HepG2 (cell line): ENCODE data around the gene TP53TG5. TPM values are rescaled to one million over a fixed set of nuclear protein-coding genes. Genes with fewer than 3 reads are reported as not detected.

Experiments used
- FOXK1 ChIP-seq: sonication (generic); formaldehyde crosslinking; IDR thresholded peaks from 2 replicates; pipeline ENCODE4 v1.4.0; 2020; ENCODE audit warnings: low read depth, missing genetic modification reagents, borderline replicate concordance
- HDAC1 ChIP-seq: sonication (generic); formaldehyde crosslinking; IDR thresholded peaks from 2 replicates; pipeline ENCODE4 v1.5.1; 2020; ENCODE audit warnings: mild to moderate bottlenecking, missing genetic modification reagents
- HDAC6 ChIP-seq: fragments of 200-600 bp; sonication (generic); IDR thresholded peaks from 2 replicates; pipeline ENCODE4 v1.7.0; 2017; ENCODE audit warnings: mild to moderate bottlenecking, antibody characterized with exemption, low read length, low read depth
- HNF4G ChIP-seq, 2 experiments: sonication (generic) in 1 of 2; formaldehyde crosslinking in 1 of 2; IDR thresholded peaks; 2 replicates each; pipeline versions ENCODE4 v1.4.0 to v1.6.1; 2011 to 2020; ENCODE audit warnings: borderline replicate concordance in 2 of 2, low read depth in 2 of 2, mild to moderate bottlenecking in 2 of 2, low read length in 1 of 2, missing genetic modification reagents in 1 of 2, moderate library complexity in 1 of 2
- MED13 ChIP-seq: sonication (generic); formaldehyde crosslinking; IDR thresholded peaks from 2 replicates; pipeline ENCODE4 v1.5.0; 2020; ENCODE audit warnings: missing genetic modification reagents
- NKX3-1 ChIP-seq: sonication (generic); formaldehyde crosslinking; IDR thresholded peaks from 2 replicates; pipeline ENCODE4 v1.5.0; 2020; ENCODE audit warnings: missing genetic modification reagents
- SCMH1 ChIP-seq: sonication (generic); formaldehyde crosslinking; IDR thresholded peaks from 2 replicates; pipeline ENCODE4 v1.9.0; 2021; ENCODE audit warnings: missing genetic modification reagents, mild to moderate bottlenecking, borderline replicate concordance
- SSRP1 ChIP-seq: IDR thresholded peaks from 2 replicates; pipeline ENCODE4 v1.6.1; 2016; ENCODE audit warnings: control low read depth
- ZFP90 ChIP-seq: sonication (generic); formaldehyde crosslinking; IDR thresholded peaks from 2 replicates; pipeline ENCODE4 v1.8.0; 2022; ENCODE audit warnings: missing genetic modification reagents, mild to moderate bottlenecking, inconsistent platforms, borderline replicate concordance
- ZNF331 ChIP-seq: sonication (generic); formaldehyde crosslinking; IDR thresholded peaks from 2 replicates; pipeline ENCODE4 v1.4.0; 2020; ENCODE audit warnings: missing genetic modification reagents
- ZNF556 ChIP-seq: sonication (generic); formaldehyde crosslinking; IDR thresholded peaks from 2 replicates; pipeline ENCODE4 v1.4.0; 2020; ENCODE audit warnings: mild to moderate bottlenecking, missing genetic modification reagents, borderline replicate concordance
- ZNF589 ChIP-seq: sonication (generic); formaldehyde crosslinking; conservative IDR thresholded peaks from 2 replicates; pipeline ENCODE4 v1.8.0; 2022; ENCODE audit warnings: mild to moderate bottlenecking, moderate library complexity, missing genetic modification reagents
- ZNF773 ChIP-seq: sonication (generic); formaldehyde crosslinking; IDR thresholded peaks from 2 replicates; pipeline ENCODE4 v1.4.0; 2020; ENCODE audit warnings: missing genetic modification reagents, borderline replicate concordance
- polyA plus RNA-seq, 8 experiments: library from polyadenylated mRNA; depleted of rRNA in 3 of 8; stranded (reverse) in 7 of 8; unstranded in 1 of 8; fragments of >200 nt; fragmentation: Illumina TruSeq in 4 of 8; extraction: Trizol in 4 of 8; gene quantifications; 2 replicates each; pipeline versions ENCODE4 v1.2.1 to v1.2.3, GENCODE V29; 2011 to 2016; ENCODE audit warnings: low read depth in 4 of 8, missing spikeins in 1 of 8, mixed read lengths in 1 of 8; ENCODE audit not compliant: insufficient read depth in 1 of 8
- total RNA-seq, 5 experiments: library from RNA; depleted of rRNA; stranded (reverse); fragments of >200 nt; fragmentation: Illumina TruSeq; extraction: Trizol; gene quantifications; 2 replicates each; pipeline ENCODE4 v1.2.3, GENCODE V29; 2016; ENCODE audit warnings: low read depth in 1 of 5
- TF ChIP-seq, protein P1 (sequence below): sonication (generic); formaldehyde crosslinking; IDR thresholded peaks from 2 replicates; pipeline ENCODE4 v1.5.0; 2020; ENCODE audit warnings: missing genetic modification reagents
- TF ChIP-seq, protein P2 (sequence below): sonication (generic); IDR thresholded peaks from 2 replicates; pipeline ENCODE4 v1.6.1; 2016; ENCODE audit warnings: low read depth, borderline replicate concordance
- TF ChIP-seq, protein P3 (sequence below): sonication (generic); formaldehyde crosslinking; IDR thresholded peaks from 2 replicates; pipeline ENCODE4 v1.8.1; 2023; ENCODE audit warnings: mild to moderate bottlenecking, inconsistent platforms, moderate library complexity, missing genetic modification reagents, borderline replicate concordance
- TF ChIP-seq, protein P4 (sequence below): sonication (generic); formaldehyde crosslinking; IDR thresholded peaks from 2 replicates; pipeline ENCODE4 v1.4.0; 2020; ENCODE audit warnings: mild to moderate bottlenecking, missing genetic modification reagents, borderline replicate concordance
- TF ChIP-seq, protein P5 (sequence below): sonication (generic); formaldehyde crosslinking; IDR thresholded peaks from 2 replicates; pipeline ENCODE4 v1.8.1; 2023; ENCODE audit warnings: mild to moderate bottlenecking, missing genetic modification reagents
- TF ChIP-seq, protein P6 (sequence below): IDR thresholded peaks from 2 replicates; pipeline ENCODE4 v1.6.1; 2016; ENCODE audit warnings: control low read depth

Gene TP53TG5
- total and polyA plus RNA-seq, 2 of the 13 experiments (the other 11 are each of a cell fraction or from before 2014, with no cell fraction given), result 0.11 TPM; not detected in 1

DNA sequence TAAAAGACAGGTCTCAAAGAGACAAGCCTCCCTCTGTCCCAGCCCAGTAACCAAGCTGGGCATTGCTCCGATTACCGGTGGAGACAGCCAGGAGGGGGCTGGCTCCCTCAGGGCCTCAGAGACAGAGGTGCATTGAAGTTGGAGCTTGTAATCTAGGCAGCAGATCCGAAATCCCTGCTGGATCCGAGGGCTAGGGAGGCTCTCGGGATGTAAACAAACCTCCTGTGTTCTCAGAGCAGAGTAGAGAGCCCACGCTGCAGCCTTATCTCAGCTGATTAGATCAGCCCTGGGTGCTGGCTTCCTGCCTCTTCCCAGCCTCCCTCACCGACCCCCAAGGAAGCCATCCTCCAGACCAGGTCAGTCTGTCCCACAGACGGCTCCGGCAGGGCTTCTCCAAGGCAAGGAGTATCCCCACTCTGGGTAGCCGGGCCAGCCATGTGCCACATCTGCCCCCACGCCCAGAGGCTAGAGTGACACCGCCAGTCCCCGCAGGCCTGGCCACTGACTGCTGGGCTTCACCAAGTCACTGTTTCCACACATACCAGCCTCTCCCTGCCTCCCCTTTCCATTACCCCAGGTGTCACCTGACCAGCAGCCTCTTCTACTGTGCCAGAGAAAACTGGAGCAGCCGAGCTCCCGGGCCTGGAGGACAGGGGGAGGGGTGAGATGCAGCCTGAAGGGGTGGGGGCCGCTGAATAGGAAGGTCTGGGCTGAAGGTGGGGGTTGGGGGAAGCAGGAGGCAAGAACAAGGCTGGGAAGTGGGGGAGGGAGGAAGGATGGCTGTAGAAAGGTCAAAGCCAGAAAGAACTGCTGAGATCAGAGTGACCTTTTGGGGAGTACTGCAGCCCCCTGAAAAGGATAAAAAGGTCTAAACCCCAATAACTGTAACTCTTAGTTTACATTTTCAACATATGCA lies 35.9 kb downstream of the TP53TG5 start (continued):
- TF ChIP-seq HNF4G (IDR thresholded peaks at IDR 0.05; ENCODE audit: borderline replicate concordance, low read depth, low read length), result no peak
- peak; percentile 65; the same call in 1 of the 2 replicates for TF ChIP-seq HNF4G (CRISPR knock-in tag; IDR thresholded peaks at IDR 0.05; ENCODE audit: borderline replicate concordance, low read depth)
- TF ChIP-seq, protein P1, sequence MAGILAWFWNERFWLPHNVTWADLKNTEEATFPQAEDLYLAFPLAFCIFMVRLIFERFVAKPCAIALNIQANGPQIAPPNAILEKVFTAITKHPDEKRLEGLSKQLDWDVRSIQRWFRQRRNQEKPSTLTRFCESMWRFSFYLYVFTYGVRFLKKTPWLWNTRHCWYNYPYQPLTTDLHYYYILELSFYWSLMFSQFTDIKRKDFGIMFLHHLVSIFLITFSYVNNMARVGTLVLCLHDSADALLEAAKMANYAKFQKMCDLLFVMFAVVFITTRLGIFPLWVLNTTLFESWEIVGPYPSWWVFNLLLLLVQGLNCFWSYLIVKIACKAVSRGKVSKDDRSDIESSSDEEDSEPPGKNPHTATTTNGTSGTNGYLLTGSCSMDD, result no peak
- TF ChIP-seq, protein P2, sequence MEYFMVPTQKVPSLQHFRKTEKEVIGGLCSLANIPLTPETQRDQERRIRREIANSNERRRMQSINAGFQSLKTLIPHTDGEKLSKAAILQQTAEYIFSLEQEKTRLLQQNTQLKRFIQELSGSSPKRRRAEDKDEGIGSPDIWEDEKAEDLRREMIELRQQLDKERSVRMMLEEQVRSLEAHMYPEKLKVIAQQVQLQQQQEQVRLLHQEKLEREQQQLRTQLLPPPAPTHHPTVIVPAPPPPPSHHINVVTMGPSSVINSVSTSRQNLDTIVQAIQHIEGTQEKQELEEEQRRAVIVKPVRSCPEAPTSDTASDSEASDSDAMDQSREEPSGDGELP, result peak; percentile 95
- TF ChIP-seq ZFP90, result peak; percentile 90; the same call in 1 of the 2 replicates
- no peak for TF ChIP-seq SSRP1 (CRISPR knock-in tag)
- TF ChIP-seq HDAC6, result no peak
- no peak for TF ChIP-seq ZNF773 (CRISPR knock-in tag)
- TF ChIP-seq NKX3-1 (CRISPR knock-in tag), result no peak
- no peak for TF ChIP-seq SCMH1
- no peak for TF ChIP-seq ZNF589
- peak; percentile 16; the same call in 1 of the 2 replicates for TF ChIP-seq HDAC1
- 0 out of 2 replicates have a peak, but pooled peaks have one; percentile 20 for TF ChIP-seq ZNF556
- TF ChIP-seq FOXK1 (CRISPR knock-in tag), result 0 out of 2 replicates have a peak, but pooled peaks have one; percentile 39
- TF ChIP-seq MED13 (CRISPR knock-in tag), result no peak
- TF ChIP-seq, protein P3, sequence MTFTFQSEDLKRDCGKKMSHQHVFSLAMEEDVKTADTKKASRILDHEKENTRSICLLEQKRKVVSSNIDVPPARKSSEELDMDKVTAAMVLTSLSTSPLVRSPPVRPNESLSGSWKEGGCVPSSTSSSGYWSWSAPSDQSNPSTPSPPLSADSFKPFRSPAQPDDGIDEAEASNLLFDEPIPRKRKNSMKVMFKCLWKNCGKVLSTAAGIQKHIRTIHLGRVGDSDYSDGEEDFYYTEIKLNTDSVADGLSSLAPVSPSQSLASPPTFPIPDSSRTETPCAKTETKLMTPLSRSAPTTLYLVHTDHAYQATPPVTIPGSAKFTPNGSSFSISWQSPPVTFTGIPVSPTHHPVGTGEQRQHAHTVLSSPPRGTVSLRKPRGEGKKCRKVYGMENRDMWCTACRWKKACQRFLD (CRISPR knock-in tag), result no peak
- peak; percentile 60; the same call in 1 of the 2 replicates for TF ChIP-seq ZNF331 (CRISPR knock-in tag)
- TF ChIP-seq, protein P4, sequence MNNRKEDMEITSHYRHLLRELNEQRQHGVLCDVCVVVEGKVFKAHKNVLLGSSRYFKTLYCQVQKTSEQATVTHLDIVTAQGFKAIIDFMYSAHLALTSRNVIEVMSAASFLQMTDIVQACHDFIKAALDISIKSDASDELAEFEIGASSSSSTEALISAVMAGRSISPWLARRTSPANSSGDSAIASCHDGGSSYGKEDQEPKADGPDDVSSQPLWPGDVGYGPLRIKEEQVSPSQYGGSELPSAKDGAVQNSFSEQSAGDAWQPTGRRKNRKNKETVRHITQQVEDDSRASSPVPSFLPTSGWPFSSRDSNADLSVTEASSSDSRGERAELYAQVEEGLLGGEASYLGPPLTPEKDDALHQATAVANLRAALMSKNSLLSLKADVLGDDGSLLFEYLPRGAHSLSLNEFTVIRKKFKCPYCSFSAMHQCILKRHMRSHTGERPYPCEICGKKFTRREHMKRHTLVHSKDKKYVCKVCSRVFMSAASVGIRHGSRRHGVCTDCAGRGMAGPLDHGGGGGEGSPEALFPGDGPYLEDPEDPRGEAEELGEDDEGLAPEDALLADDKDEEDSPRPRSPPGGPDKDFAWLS (CRISPR knock-in tag), result 0 out of 2 replicates have a peak, but pooled peaks have one; percentile 81
- TF ChIP-seq, protein P5, sequence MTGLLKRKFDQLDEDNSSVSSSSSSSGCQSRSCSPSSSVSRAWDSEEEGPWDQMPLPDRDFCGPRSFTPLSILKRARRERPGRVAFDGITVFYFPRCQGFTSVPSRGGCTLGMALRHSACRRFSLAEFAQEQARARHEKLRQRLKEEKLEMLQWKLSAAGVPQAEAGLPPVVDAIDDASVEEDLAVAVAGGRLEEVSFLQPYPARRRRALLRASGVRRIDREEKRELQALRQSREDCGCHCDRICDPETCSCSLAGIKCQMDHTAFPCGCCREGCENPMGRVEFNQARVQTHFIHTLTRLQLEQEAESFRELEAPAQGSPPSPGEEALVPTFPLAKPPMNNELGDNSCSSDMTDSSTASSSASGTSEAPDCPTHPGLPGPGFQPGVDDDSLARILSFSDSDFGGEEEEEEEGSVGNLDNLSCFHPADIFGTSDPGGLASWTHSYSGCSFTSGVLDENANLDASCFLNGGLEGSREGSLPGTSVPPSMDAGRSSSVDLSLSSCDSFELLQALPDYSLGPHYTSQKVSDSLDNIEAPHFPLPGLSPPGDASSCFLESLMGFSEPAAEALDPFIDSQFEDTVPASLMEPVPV (CRISPR knock-in tag), result peak; percentile 73; the same call in 1 of the 2 replicates
- TF ChIP-seq, protein P6, sequence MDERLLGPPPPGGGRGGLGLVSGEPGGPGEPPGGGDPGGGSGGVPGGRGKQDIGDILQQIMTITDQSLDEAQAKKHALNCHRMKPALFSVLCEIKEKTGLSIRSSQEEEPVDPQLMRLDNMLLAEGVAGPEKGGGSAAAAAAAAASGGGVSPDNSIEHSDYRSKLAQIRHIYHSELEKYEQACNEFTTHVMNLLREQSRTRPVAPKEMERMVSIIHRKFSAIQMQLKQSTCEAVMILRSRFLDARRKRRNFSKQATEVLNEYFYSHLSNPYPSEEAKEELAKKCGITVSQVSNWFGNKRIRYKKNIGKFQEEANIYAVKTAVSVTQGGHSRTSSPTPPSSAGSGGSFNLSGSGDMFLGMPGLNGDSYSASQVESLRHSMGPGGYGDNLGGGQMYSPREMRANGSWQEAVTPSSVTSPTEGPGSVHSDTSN, result 0 out of 2 replicates have a peak, but pooled peaks have one; percentile 41
